22Rv1 (cell line): ENCODE data around the gene PLEKHG7.
"Not testable (repeated sequence)": the region's sequence is repeated elsewhere in the genome, so short reads cannot be mapped to it uniquely, and the experiment has no call there.

Experiments
- H3K27ac ChIP-seq: fragments of 450-650 bp; 2 replicates; pipeline ENCODE4 v1.5.1; 2017
- CTCF ChIP-seq: fragments of 450-650 bp; IDR thresholded peaks from 2 replicates; pipeline ENCODE4 v1.5.1; 2017; ENCODE audit warnings: mild to moderate bottlenecking
- ZFX ChIP-seq: fragments of 450-650 bp; IDR thresholded peaks from 2 replicates; pipeline ENCODE4 v1.6.1; 2017; ENCODE audit warnings: antibody characterized with exemption, borderline replicate concordance

PLEKHG7 gene

GRCh38 chr12:92779902-92780301 lies 77.1 kb downstream of the PLEKHG7 start:
- H3K27ac ChIP-seq: no peak overlapping the region
- TF ChIP-seq ZFX: no peak
- TF ChIP-seq CTCF: no peak

GRCh38 chr12:92784356-92784755 lies 81.6 kb downstream of the PLEKHG7 start:
- H3K27ac ChIP-seq: no peak overlapping the region
- TF ChIP-seq CTCF (no peak), ZFX (no peak)

GRCh38 chr12:92784797-92785562 lies 82.2 kb downstream of the PLEKHG7 start:
- H3K27ac ChIP-seq: no peak overlapping the region
- TF ChIP-seq CTCF (peak; percentile 93), ZFX (no peak)

- no peak overlapping the region for H3K27ac ChIP-seq
- TF ChIP-seq CTCF: no peak
- no peak for TF ChIP-seq ZFX
These were observed 82.8 kb downstream of the PLEKHG7 start for GRCh38 chr12:92785563-92785950.

GRCh38 chr12:92786045-92786444 lies 83.3 kb downstream of the PLEKHG7 start:
- TF ChIP-seq CTCF (no peak), ZFX (no peak)
- no peak overlapping the region for H3K27ac ChIP-seq

- not testable (repeated sequence) for H3K27ac ChIP-seq
These were observed 91.6 kb downstream of the PLEKHG7 start for GRCh38 chr12:92794356-92794755.

- TF ChIP-seq ZFX (no peak), CTCF (no peak)
- no peak overlapping the region for H3K27ac ChIP-seq
These were observed 92.0 kb downstream of the PLEKHG7 start for GRCh38 chr12:92794814-92795213.

GRCh38 chr12:92796650-92797049 lies 93.9 kb downstream of the PLEKHG7 start:
- no peak overlapping the region for H3K27ac ChIP-seq
- TF ChIP-seq ZFX (no peak), CTCF (no peak)
